Epithelial cell of prostate (primary cell): Measurements from ENCODE around the gene AGPAT3.
"Not testable (repeated sequence)": the region's sequence is repeated elsewhere in the genome, so short reads cannot be mapped to it uniquely, and the experiment has no call there.

Experiments used
- DNase-seq: peaks from one replicate; pipeline ENCODE4 v3.0.0-alpha.2; 2011; ENCODE audit warnings: low read depth, low spot score
- H3K27ac ChIP-seq: fragments of 450-650 bp; 2 replicates; pipeline ENCODE4 v1.5.1; 2017; ENCODE audit warnings: mild to moderate bottlenecking

The AGPAT3 gene

DNA sequence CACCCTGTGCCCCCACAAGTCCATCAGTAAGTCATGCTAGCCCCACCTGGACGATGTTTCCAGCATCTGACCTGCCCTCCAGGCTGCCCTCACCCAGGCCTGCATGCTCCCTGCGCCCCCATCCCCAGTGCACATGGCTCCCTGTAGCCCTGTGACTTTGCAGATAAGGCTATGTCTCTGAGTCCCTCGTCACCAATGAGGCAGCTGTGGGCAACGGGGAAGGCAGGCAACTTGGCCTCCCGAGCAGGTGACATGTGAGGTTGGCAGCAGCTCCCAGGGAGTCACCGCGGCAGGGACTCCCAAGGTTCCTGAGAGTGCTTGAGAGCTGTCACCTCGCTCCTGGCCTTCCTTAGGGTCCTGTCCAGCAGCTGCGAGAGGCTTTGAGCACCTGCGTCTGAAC is 32.4 kb upstream of the AGPAT3 start:
- no peak overlapping the region for H3K27ac ChIP-seq
- DNase-seq: no peak

DNA sequence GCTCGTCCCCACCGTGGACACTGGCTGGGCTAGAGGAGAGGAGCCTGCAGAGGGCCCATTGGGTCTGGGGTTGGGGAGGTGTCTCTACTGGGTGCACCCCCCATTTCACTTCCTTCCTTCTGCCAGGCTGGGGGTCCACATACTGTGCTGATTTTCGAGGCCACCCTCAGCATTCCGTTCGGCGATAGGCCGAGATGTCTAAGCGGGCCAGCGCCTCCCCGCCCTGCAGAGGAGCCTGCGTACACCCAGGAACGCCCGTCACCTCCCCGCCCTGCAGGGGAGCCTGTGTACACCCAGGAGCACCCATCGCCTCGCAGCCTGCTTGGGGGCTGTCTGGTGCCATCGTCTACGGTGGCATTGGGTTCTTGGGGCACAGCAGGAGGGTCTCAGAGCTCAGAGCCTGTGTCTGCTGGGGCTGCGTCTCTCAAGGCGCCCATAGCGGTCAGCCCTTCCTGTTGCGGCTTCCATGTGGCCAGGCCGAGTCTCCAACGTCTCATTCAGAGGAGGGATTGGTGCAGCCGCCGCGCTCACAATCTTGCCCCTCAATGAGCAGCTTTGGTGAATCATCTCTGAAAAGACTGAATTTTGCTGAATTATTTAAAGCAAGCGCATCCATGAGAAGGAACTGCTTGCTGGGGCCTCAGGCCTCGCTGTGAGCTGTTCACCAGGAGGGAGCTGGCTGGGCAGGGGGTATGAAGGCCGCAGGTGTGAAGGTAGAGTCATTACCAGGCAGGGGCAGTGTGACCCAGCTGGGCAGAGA is 30.7 kb upstream of the AGPAT3 start:
- H3K27ac ChIP-seq: no peak overlapping the region
- DNase-seq: no peak

DNA sequence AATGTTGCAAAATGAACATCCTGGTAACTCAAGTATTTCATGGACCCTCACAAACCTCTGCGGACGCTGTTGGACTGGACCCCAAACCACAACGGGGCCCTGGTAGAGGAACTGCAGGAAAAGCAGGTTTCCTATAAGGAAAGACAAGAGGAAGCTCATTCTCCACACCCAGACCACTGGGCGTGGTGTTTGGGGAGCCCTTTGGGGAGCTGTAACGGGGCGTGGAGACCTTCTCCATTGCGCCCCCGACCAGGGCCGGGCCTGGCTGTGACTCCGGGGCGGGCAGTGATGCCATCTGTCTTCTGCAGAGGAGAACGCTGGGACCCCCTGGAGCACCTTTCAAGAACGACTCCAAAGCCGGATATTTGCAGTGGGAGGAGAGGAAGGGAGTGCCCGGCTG is 30.0 kb upstream of the AGPAT3 start:
- no peak for DNase-seq
- no peak overlapping the region for H3K27ac ChIP-seq

DNA sequence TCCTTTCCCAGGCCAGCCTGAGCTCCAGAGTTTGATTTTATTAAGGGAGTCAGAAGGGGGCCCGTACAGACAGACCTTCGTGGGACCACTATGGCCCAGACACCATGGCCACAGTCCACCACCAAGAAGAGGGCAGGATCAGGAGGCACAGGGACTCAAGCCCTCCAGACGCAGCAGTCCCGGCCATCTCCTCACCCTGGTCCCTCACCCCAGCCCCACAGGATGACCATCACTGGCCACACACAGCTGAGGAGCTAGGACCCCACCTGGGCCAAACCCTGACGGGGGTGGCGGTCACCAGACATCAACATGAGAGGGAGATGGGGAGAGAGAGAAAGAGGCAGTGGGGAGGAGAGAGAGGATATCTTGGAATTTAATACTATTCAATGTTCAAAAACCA is 29.2 kb upstream of the AGPAT3 start:
- no peak overlapping the region for H3K27ac ChIP-seq
- DNase-seq: no peak

DNA sequence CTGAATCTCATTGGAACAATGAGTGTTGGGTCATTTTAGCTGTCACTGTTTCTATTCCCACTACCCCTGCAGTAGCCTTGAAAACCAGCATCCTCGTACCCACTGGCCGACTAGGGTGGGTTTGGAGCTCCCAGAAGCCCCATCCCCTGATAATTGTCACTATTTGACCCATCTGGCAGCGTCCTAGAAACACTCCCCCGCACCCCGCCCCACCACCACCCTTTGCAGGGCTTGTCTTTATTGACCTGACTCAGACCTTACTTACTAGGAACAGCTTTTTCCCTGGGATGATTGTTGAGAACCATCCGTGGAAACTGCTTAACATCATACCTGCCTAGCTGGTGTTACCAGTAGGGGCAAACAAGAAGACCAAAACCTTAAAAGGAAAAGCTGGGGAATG is 28.4 kb upstream of the AGPAT3 start:
- H3K27ac ChIP-seq: no peak overlapping the region

DNA sequence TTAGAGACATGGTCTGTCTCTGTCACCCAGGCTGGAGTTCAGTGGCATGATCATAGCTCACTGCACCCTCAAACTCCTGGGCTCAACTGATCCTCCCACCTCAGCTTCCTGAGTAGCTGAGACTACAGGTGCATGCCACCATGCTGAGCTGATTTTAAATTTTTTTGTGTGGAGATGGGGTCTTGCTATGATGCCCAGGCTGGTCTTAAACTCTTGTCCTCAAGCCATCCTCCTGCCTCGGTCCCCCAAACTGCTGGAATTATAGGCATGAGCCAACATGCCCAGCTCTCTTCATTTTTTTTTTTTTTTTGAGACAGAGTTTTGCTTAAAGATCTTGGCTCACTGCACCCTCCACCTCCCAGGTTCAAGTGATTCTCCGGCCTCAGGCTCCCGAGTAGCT is 24.8 kb upstream of the AGPAT3 start:
- no peak for DNase-seq
- H3K27ac ChIP-seq: no peak overlapping the region

More for the DNA sequence above, 28.4 kb upstream of the AGPAT3 start:
- no peak for DNase-seq

DNA sequence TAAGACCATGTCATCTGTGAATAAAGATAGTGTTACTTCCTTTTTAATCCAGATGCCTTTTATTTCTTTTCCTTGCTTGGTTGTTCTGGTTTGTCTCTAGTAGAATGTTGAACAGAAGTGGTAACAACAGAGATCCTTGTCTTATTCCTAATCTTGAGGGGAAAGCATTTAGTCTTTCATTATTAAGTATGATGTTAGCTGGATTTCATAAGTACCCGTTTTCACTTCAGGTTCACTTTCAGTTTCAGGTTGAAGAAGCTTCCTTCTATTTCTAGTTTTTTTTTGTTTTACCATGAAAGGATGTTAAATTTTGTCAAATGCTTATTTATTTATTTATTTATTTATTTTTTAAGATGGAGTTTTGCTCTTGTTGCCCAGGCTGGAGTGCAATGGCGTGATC is 22.3 kb upstream of the AGPAT3 start:
- DNase-seq: no peak
- no peak overlapping the region for H3K27ac ChIP-seq

DNA sequence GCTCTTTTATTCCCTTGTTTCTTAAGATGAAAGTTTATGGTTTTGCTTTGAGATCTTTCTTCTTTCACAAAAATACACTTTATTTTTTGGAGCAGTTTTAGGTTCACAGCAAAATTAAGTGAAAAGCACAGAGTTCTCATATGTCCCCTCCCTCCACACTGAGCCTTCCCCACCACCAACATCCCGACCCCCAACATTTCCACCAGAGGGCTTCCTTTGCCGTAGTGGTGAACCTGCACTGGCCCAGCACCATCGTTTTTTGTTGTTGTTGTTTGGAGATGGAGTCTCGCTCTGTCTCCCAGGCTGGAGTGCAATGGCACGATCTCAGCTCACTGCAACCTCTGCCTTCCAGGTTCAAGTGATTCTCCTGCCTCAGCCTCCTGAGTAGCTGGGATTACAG is 20.1 kb upstream of the AGPAT3 start:
- not testable (repeated sequence) for DNase-seq, H3K27ac ChIP-seq

DNA sequence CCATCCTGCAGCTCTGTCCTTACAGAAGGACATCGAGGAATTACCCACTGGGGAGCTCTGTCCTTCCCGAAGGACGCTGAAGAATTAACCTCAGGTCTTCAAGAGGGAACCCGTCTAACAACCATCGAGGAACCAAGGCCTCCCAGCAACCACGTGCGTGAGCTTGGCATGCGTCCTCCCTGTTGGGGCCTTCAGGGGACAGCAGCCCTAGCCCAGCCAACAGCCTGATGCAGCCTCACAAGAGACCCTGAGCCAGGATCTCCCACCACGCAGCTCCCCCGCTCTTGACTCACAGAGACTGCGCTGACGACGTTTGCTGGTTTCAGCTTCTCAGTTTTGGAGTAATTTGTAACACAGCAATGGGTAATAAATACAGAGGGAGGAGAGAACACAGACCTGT is 19.6 kb upstream of the AGPAT3 start:
- H3K27ac ChIP-seq: no peak overlapping the region
- DNase-seq: no peak

DNA sequence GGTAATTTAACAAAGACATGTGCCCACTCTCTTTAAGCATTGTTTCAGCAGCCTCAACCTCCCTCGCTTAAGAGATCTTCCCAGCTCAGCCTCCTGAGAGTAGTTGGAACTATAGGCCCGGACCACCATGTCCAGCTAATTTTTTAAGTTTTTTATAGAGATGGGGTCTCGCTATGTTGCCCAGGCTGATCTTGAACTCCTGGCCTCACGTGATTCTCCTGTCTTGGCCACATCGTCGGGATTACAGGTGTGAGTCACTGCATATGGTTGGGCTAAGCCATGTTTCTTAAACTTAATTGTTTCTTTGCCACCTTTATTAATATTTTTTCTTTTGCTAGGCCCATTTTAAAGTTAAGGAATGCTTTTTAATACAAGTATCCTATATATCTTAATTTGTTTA is 18.6 kb upstream of the AGPAT3 start:
- no peak overlapping the region for H3K27ac ChIP-seq

DNA sequence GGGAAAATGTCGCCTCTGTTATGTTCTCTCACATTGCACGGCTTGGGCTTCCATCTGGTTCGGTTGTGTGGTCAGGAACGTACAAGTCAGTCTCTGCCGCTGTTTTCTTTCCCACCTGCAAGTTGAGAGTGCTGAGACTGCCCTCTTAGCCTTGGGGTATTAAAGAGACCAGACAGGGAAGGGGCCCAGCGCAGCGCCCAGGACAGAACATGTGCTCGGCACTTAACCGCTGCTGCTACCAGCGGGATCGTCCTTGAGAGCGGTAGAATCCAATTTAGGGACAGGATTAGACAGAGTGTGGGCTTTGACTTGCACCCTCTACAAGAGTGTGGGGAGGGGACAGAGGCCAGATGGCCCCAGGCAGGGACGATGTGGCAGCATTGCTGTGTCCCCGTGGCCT is 17.7 kb upstream of the AGPAT3 start:
- no peak overlapping the region for H3K27ac ChIP-seq
- no peak for DNase-seq

More for the DNA sequence above, 18.6 kb upstream of the AGPAT3 start:
- DNase-seq: no peak

DNA sequence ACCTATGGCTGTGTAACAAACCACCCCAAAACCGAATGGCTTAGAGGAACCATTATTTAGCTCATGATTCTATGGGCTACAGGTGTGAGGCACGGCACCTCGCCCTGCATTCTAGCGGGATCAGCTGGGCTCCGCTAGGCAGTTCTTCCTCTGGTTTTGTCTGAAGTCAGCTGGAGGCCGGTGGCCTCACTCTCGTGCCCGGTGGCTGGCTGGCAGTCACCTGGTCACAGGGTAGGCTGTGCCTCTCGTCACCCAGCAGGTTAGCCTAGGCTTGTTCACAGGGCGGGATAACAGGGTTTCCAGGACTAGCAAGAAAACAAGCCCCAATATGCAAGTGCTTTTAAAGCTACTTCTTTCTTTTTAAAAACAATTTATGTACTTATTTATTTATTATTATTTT is 16.3 kb upstream of the AGPAT3 start:
- no peak for DNase-seq
- no peak overlapping the region for H3K27ac ChIP-seq

DNA sequence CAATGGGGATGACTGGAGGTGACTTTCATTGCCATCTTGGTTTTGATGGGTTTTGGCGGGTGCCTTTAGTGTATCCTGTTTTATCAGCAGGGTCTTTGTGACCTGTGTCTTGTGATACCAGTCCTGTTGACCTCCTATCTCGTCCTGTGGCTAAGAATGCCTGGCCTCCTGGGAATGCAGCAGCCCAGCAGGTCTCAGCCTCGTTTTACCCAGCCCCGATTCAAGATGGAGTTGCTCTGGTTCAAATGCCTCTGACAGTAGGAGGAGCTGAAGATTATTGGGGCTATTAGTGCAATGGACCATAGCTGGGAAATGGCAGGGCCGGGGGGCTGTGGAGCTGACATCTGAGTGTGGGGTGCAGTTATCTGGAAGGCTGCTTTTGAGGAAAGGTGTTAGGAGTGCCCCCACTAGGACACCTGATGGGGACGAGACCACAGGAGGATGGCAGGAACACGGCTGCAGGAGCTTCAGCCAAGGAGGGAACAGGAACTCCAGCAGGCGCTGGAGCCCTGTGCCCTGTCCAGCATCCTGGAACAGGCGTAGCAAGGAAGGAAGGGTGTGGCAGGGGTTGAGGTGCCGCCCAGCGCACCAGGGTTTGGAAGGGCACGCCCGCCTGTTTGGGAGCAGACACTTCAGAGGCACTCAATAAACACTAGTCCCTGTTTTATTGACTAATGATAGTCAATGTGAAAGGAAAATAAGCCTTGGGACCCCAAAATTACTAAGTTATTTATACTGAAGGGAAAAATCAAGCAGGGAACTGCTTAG is 15.3 kb upstream of the AGPAT3 start:
- no peak overlapping the region for H3K27ac ChIP-seq
- no peak for DNase-seq

DNA sequence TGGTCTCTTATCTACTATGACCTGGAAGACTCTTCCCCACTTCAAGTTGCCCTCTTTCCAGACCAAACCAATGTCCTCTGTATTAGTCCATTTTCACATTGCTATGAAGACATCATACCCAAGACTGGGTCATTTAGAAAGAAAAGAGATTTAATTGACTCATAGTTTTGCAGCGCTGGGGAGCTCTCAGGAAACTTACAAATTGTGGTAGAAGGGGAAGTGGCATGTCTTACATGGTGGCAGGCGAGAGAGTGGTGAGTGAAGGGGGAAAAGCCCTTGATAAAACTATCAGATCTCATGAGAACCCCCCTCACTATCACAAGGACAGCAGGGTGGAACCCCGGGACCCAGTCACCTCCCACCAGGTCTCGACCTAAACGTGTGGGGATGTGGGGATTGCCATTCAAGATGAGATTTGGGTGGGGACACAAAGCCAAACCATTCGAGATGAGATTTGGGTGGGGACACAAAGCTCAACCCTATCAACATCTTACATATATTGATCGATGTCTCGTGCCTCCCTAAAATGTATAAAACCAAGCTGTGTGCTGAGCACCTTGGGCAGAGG is 14.2 kb upstream of the AGPAT3 start:
- no peak overlapping the region for H3K27ac ChIP-seq
- no peak for DNase-seq

DNA sequence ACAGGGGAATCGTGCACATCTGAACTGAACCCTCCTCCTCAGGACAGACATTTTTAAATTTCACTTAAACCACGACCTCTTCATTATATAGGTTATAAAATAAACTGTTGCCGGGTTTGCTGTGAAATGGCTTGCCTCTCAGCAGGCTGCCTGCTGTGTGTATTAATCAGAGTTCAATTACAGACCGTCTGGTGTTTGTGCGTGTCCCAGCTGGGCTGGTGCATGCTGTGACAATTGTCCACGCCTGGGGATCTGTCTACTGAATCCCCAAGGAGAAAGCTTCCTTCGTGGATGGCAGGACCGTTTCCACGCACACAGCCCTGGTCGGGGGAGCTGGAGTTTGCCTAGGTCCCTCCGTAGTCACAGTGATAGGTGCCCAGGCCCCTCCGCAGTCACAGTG is 13.4 kb upstream of the AGPAT3 start:
- no peak overlapping the region for H3K27ac ChIP-seq
- no peak for DNase-seq

DNA sequence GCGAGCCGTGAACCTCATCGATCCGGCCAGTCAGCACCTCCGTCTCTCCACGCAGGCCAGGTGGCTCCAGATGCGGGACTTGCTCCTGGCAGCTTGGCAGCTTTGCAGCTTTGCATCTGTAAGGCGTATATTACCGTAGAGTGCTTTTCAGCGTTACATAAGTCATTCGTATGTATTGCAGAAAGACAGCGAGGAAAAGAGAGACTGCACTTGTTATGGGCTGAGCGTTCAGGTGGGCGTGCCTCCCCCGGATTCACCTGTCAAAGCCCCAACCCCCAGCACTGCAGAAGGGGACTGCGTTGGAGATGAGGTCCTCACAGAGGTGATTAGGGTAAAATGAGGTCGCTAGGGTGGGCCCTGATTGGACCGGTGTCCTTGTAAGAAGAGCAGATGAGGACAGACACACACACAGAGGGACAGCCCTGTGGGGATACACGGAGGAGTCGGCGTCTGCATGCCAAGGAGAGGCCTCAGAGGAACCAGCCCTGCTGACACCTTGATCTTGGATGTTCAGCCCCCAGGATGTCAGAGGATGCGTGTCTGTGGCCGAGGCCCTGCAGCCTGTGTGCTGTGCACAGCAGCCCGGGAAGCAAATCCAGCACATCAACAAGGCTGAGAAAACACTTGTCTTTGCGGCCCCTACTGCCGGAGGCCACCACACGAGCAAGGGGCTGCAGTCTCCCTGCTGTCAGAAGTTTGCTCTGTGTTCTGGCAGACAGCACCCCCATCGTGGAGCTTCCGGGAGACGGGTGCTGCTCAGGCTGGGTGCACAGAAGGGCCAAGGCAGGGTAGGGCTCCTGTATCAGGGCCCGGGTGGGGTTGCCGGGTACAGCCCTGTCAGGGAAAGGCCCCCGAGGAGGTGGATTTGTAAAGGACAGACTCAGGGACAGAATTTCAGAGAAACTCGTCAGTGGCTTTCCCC is 10.9 kb upstream of the AGPAT3 start:
- no peak for DNase-seq
- no peak overlapping the region for H3K27ac ChIP-seq

DNA sequence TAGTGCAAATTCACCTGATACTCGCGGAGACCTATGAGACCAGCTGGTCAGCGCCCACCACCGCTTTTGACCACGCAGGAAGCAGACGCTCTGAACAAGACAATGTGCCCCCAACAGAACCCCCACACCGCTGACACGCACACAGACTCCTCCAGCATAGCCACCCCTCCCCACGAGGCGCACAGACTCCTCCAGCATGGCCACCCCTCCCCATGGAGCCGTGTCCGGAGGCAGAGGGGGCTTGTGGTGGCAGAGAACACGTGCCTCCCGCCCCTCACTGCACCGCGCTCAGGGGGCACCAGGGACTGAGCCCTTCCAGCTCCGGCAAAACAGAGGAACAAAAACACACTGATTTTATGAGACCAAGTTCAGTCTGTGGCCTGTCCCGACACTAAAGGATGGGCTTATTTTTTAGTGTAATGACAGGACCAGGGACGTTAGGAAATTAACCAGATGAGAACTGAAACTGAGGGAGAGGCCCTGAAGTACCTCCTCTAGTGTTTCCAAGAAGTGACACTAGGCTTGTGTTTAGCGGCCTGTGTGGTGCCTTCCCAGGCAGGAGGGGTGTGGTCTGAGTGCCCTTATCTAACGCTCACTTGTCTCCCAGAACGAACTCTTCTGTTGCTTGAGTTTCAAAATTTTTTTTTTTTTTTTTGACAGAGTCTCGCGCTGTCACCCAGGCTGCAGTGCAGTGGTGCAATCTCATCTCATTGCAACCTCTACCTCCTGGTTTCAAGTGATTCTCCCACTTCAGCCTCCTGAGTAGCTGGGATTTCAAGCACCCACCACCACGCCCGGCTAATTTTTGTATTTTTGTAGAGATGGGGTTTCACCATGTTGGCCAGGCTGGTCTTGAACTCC is 10.0 kb upstream of the AGPAT3 start:
- DNase-seq: no peak
- H3K27ac ChIP-seq: no peak overlapping the region

DNA sequence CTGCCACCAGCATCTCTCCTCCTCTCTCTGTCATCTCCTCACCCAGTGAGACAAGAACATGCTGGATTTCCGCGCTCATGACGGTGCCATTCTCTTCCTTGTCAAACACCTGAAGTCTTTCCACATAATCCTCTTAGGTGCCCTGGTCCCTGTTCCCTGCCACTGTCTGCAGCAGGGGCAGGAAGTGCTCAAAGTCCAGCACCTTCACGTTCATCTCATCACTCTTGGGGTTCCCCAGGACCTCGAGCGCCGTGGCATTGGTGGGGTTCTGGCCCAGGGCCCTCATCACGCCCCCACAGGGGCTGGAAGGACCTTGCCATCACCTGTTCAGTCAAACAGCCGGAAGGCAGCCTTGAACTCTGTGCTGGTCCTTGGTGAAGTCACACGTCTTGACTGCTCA is 9.1 kb upstream of the AGPAT3 start:
- no peak overlapping the region for H3K27ac ChIP-seq
- no peak for DNase-seq

DNA sequence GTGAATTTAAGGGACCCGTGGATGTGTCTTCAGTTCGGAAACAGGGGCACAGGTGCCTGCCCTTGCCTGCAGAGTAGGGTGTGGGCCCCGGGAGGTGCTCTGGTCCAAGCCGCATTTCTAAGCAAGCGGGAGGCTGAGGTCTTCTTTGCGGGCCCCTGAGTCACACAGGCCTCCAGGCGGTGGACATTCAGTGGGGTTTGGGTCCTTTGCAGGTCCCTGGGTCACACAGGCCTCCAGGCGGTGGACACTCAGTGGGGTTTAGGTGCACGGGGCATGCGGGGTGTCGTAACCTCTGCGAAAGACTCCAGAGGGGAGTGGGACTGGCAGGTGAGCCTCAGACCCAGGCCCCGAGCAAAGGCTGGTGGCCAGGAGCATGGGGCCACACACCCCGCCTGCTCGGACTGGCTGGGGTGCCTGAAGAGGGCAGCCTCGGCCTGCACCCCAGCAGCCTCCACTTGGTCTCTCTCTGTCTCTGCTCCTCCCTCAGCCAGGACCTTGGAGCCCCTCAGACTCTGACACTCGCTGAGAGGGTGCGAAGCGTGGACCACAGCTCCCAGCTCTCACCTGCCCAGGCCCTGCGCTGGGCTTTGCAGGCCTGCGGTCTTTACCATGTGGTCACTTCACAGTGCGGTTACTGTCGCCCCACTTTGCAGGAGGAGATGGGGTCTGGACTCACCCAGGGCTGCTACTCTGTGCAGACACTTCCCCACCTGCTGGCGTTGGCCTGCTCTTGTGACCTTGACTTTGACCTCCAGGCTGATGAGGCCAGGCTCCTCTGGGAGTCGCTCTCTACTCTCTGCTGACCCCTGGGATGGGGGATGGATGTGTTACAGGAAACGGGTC is 6.0 kb upstream of the AGPAT3 start:
- DNase-seq: no peak

More for the DNA sequence above, 6.0 kb upstream of the AGPAT3 start:
- H3K27ac ChIP-seq: no peak overlapping the region
